Fibroblast of skin of left quadriceps (primary cell): ENCODE results near the gene PADI3.
"Not testable (repeated sequence)": the region's sequence is repeated elsewhere in the genome, so short reads cannot be mapped to it uniquely, and the experiment has no call there.

Source experiments
- DNase-seq, 2 experiments: peaks; one replicate each; pipeline ENCODE4 v3.0.0-alpha.2; 2013; ENCODE audit warnings: low read depth in 2 of 2

Gene PADI3

DNA sequence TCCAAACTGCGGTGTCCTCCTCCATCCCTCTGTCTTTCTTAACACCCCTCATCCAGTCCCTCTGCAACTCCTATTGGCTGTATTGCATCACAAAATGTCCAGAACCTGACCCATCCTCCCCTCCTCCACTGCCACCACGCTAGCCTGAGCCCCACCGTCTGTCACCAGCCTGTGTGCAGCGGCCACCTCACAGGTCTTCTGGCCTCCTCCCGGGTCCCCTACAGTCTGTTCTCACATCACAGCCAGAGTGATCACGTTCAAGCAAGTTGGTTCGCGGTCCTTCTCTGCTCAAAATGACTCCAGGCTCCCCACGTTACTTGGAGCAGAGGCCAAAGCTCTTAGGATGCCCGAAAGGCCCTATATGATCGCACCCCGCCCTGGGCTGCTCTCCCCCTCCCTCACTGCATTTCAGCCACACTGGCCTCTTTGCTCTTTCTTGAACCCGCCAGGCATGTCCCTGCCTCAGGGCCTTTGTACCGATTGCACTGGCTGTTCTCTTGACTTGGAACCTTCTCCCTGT is 56.7 kb downstream of the PADI3 start:
- no peak for DNase-seq

DNA sequence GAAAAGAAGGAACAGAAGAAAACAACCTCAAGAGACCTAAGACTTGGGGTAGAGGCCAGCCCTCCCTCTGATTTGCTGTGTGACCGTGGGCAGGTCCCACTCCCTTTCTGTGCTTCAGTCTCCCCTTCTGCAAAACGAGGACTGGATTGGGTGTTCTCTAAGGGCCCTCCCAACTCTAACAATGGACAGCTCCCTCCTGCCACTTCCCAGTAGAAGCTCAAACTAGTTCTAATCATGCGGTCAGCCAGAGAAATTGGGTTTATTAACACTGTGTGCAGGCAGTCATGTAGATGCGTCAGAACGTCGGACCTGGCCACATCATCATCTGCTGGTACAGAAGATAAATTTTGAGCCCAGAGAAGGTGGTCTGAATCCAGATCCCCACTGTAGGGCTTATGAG is 57.5 kb downstream of the PADI3 start:
- DNase-seq = no peak

DNA sequence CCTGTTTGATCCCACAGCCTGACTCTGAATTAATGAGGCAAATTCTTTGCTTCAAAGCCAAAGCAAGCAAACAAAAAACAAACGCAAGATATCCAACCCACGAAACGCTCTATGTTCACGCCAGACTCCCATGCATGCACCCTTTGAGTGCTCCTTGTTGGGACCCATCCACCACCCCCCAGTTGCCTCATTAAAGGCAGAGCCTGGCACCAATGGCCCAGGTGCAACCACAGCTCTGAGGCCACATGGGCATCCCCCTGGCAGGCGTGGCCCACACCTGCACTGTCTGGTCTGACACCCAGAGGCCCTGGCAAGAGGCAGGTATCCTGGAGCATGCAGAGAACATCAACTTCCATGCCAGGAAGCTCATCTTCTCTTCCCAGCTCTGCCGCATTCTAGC is 58.0 kb downstream of the PADI3 start:
- no peak for DNase-seq

DNA sequence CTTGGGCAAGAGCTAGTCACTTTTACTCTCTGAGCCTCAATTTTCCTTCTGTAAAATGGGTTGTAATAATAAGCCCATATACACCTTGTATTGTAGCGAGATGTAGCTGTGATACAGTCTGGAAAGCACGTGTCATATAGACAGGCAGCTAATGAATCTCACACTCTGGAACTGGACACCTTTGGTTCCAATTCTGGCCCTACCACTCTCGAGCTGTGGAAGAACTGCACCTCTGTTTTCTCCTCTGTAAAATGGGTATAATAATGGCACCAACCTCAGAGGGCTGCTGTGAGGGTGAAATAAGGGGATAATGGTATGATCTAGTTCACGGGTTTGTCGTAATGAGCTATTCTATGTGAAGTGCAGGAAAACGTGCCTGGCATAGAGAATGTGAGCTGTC is 58.4 kb downstream of the PADI3 start:
- no peak for DNase-seq

DNA sequence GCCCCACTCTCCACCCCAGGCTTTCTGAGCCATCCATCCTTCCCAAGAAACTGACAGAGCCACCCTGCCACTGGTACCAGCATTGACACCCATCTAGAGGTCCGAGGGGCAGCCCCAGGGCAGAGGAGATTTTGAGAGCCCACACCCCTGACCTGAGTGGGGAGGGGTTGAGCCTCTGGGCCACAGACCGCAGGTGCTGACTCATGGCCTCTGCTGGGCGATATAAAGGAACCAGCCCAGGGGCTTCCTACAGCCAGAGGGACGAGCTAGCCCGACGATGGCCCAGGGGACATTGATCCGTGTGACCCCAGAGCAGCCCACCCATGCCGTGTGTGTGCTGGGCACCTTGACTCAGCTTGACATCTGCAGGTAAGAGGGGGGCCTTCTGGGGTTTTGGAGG is 59.0 kb downstream of the PADI3 start, which contains the start of gene PADI4:
TSS of gene PADI4 (plus strand) at position 252 of the 400 bp plus-strand sequence. CDS start at position 278, 26 bp downstream.
- DNase-seq = no peak

DNA sequence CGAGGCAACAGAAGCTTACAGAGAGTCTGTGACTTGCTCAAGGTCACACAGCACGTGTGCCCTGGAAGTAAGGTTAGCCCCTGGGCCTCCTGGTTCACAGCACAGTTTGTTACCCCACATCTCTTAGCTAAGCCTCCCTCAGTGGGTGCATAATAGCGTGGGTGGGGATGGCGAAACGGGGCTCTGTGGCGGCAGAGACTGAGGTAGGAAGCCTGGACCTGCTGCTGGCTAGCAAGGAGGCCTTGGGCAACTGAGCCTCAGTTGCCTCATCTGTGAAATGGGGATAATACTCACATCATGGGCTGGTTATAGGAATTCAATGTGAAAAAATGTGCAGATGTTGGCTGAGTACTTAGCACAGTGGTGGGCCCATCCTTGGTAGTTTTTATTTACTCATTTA is 59.7 kb downstream of the PADI3 start:
- DNase-seq = no peak

DNA sequence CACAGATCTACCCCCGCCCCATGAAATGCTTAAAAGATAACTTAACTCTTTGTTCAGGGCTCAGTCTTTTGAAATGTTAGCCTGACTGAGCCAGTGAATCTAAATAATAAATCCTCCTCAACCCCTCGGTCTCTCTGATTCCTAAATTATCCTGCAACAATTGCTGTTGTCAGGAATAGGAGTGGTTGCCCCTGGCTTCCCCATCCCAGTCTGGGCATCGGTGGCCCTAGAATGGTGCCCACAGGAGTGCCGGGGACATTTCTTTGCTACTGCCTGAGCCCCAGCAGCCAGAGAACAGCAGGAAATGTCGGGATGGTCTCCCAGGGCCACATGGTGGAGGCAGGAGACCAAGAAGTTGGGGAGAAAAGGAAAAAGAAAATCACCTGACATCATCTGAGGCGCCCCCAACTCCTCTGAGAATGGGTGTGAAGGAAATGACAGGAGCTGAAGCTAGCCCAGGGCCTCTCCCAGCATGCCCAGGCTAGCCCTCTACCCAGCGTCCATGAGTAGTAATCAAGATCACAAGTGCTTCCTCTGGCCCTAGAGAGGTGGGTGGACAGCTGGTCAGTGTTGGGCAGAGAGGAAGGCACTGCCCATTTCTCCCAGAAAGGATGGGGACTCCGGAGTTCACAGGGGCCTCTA is 60.6 kb downstream of the PADI3 start:
- DNase-seq = no peak

DNA sequence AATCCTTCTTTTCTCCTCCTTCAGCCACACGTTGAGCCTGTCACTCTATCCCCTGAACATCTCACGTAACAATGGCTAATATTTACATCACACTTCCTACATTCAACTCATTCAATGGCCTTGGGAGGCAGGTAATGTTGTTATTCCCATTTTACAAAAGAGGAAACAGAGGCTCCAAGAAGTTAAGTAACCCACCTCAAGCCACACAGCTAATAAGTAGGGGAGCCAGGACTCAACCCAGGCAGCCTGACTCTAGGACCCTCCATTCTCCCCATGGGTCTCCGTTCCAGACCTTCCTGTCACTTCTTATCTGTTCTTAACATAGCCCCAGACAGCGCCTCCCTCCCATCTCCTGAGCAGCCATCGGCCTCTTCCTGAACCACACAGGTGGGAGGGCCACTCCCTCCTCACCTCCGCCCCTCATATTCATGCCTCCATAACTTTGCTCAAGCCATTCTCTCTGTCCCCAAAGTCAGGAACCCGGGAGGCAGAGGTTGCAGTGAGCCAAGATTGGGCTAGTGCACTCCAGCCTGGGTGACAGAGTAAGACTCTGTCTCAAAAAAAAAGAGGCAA is 61.3 kb downstream of the PADI3 start:
- no peak for DNase-seq

DNA sequence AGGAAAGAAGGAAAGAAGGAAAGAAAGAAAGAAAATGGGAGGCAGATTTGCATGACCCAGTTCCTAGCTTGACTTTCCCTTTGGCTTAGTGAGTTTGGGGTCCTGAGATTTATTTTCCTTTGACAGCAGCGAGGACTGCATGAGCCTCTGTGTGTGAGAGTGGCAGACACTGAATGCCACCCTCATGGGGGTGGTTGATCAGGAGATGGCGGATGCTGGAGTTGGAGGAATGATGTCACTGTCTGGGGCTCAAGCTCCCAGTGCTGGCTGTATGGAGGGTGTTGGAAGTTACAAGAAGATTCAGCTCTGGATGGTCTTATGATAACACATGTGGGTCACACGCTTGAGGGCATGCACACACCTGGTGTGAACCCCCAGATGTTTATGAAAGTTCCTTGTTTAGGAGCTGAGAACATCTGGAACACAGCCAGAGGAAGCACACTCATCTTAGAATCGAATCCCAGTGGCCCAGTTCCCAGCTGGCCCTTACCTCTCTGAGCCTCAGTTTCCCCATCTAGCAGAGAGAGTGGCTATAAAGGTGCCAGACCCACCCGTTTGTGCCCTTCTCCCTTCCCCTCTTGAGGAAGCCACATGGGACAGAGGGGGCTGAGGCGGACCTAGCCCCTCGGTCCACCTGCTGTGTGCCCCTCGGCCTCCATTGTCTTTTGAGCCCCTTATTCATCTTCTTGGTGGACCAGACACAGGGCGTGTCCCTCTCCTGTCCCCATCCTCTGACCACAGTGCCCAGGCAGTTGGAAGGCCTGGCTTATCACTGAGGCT is 64.8 kb downstream of the PADI3 start:
- no peak for DNase-seq

DNA sequence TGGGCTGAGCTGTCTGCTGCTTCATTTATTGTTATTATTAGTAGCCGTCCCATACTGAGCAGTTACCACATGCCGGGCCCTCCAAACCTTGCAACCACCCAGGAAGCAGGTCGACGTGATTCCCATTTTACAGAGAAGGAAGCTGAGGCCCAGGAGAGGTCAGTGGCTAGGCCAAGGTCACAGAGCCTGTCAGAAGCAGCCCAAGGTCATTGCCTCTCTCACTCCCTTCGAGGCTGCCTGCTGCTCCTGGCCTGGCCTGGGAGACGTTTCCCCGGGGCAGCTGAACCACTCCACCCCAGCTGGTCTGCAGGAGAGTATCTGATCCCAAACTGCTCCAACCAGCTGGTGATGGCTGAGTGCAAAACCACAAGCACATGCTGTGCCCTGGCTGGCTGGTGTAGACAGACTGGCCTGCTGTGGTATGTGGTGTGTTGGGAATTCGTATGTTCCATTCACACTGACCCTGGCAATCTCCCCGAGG is 65.6 kb downstream of the PADI3 start:
- no peak for DNase-seq

DNA sequence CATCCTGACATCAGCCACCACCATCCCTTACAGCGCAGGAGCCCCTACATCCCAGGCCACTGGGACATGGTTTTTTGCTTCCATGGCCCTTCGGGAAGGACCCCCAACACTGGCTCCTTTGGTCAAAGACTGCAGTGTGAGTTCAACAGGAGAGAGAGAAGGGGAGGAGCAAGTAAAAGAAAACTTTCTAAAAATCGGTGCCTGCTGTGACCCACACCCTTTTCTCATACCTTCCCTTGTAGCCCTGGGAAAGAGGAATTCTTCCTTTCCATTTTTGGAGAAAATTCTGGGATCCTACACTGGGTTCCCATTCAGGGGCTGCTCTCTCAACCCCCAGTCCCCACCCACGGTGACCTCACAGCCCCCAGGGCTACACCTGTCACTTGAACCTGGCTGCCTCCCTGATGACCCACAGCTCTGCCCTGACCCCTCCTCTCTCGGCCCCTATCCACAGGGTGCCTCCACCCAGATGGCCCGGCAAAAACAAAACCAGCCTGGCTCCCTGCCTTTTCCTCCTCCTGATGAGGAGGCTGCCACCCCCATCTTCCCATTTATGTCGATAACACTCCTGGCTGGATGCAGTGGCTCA is 66.7 kb downstream of the PADI3 start:
- DNase-seq = no peak

DNA sequence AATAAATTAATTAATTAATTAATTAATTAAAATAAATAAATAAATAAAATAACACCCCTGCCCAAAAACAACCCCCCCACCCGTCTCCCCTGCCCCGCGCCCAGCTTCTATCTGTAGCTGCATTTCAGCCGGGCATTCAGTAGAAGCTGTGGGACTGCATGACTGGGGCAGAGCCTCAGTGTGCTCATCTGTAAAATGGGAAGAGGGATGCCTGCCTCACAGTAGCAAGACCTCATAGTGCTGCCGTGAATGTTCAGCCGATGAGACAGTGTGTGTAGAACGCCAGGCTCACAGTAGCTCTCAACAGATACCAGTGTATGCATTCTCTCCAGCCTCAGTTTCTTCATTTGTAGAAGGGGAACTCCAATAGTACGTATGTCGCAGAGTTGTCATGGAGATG is 67.8 kb downstream of the PADI3 start:
- no peak for DNase-seq

DNA sequence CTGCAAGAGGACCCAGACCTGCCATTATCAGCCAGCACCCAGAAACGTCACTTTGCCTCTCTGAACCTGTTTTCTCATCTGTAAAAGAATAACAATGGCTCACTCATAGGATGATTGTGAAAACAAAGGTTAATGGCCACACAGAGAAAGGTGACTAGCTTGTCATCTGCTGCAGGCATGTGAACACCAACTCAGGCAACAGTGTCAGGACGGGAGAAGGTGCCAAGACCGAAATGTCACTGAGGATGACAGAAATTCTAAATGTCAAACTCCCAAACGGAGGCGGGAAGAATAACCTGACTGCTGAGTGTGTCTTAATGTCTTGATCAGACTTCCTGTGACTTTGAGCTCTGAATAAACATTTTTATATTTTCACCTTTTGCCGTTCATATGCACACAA is 69.4 kb downstream of the PADI3 start:
- DNase-seq = no peak

DNA sequence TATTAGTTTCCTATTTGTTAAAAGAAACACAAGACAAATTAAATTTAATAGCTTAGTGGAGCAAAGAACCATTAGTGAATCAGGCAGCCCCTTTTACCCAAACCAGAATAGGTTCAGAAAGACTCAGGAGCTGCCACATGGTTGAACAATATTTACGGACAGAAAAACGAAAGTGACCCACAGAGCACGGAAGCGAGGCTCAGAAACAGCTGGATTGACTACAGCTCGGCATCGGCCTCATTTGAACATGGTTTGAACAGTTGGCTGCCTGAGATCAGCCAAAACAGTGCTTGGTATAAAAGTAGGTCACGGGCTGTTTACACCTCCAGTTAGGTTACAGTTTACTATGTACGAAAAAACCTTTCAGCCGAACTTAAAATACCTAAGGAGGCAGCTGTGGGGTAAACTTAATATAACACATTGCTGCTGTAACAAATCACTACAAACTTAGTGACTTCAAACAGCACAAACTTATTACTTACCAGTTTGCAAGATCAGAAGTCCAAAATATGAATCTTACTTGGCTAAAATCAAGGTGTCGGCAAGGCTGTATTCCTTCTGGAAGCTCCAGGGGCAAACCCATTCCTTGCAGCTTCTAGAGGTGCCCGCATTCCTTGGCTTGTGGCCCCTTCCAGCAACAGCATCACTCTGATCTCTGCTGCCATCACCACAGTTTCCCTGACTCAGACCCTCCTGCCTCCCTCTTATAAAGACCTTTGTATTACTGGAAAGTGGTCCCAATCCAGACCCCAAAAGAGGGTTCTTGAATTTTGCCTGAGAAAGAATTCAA is 70.9 kb downstream of the PADI3 start:
- no peak for DNase-seq

DNA sequence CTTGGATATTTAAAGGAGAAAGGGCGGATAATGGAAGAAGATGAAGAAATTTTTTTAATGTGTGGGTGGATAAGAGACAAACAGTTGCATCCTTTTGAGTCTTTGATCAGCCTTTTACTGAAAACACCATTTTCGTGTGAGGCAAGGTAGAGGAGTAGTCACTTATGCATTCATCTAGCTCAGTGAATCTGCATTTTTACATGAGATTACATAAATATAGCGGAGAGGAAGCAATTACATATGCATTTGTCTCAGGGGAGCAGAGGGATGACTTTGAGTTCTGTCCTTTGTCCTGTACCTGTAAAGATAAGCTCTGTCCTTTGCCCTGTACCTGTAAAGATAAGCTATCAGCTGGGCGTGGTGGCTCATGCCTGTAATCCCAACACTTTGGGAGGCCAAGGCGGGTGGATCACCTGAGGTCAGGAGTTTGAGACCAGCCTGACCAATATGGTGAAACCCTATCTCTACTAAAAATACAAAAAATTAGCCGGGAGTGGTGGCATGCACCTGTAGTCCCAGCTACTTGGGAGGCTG is 73.0 kb downstream of the PADI3 start:
- DNase-seq = not testable (repeated sequence)

DNA sequence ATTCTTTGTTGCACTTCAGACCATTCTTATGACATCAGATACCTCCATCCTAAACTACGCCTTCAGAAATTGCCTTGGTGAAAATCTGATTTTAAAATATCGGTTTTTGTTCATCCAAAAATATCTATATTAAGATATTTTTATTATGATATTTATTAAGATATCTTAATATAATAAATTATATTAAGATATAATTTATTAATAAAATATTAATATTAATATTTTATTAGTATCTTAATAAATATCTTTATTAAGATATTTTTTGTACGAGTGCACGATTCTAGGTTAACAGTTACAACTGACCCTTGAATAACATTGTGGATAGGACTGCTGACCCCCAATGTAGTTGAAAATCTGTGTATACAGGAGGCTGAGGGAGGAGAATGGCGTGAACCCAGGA is 80.0 kb downstream of the PADI3 start:
- no peak for DNase-seq

DNA sequence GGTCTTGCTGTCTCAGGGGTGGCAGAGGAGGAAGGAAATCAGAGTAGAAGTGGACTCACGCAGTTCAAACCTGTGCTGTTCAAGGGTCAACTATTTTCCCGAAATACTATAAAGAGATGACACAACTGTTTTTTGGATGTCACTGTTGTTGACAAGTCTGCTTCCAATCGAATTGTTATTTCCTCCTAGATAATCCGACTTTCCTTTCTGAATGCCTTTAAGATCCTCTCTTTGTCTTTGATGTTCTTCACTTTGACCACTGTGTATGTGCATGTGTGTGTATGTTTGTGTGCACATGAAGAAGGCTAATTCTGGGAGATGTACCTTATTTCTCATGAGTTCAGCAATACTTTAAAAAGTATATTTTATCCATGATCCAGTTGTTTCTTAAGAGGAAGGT is 80.7 kb downstream of the PADI3 start:
- DNase-seq = no peak

DNA sequence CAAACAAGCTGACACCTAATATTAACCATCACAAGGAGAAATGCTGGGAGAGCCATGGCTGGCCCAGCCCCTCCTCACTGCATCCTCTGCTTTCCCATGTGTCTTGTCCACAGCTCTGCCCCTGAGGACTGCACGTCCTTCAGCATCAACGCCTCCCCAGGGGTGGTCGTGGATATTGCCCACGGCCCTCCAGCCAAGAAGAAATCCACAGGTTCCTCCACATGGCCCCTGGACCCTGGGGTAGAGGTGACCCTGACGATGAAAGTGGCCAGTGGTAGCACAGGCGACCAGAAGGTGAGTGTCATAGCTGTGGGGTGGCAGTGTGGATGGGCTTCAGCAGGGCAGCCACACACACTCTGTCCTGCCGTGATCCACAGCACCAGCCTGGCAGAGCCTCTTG is 82.0 kb downstream of the PADI3 start:
- DNase-seq = no peak

DNA sequence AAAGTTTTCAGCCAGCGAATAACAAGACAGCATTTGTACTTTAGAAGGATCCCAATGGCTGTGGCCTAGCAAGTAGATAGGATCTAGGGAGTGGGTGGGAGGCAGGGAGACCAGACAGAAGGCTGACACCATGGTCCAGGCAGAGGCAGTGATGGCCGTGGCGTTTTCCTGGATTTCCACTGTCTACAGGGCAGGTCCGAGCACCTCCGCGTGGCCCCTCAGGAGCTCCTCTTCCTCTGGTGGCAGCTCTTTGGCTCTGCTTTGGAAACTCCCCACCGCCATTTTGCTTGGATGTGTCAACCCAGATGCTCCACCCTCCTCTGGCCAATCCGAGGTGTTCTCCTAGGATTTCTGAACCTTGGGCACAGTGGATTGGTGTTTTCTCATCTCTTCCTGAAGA is 84.2 kb downstream of the PADI3 start:
- DNase-seq = no peak
